Mesothelial cell of epicardium (in vitro differentiated cells): ENCODE data around the gene DCP1A. TPM values are rescaled to one million over a fixed set of nuclear protein-coding genes. Genes with fewer than 3 reads are reported as not detected.
"Not testable (repeated sequence)": the region's sequence is repeated elsewhere in the genome, so short reads cannot be mapped to it uniquely, and the experiment has no call there.

Experiments
- DNase-seq, 2 experiments: peaks; one replicate each; pipeline ENCODE4 v3.0.0; 2021; ENCODE audit warnings: low spot score in 2 of 2; ENCODE audit not compliant: unreplicated experiment in 2 of 2
- H3K27ac Mint-ChIP-seq: 2 replicates; pipeline ENCODE4 v1.8.0; 2021; ENCODE audit warnings: mixed read lengths
- H3K27me3 Mint-ChIP-seq: 2 replicates; pipeline ENCODE4 v1.8.0; 2021; ENCODE audit warnings: low read depth, mixed read lengths
- H3K36me3 Mint-ChIP-seq: 2 replicates; pipeline ENCODE4 v1.8.0; 2021; ENCODE audit warnings: mixed read lengths
- H3K4me1 Mint-ChIP-seq: 2 replicates; pipeline ENCODE4 v1.8.0; 2021; ENCODE audit warnings: mixed read lengths
- H3K4me3 Mint-ChIP-seq: 2 replicates; pipeline ENCODE4 v1.8.0; 2021; ENCODE audit warnings: mild to moderate bottlenecking, moderate library complexity, mixed read lengths
- H3K9me3 Mint-ChIP-seq: 2 replicates; pipeline ENCODE4 v1.8.0; 2021; ENCODE audit warnings: mixed read lengths
- CTCF ChIP-seq: fragments of 200-600 bp; sonication (generic); IDR thresholded peaks from one replicate; pipeline ENCODE4 v1.5.0; 2021; ENCODE audit warnings: antibody characterized with exemption; ENCODE audit not compliant: unreplicated experiment
- total RNA-seq: library from RNA; stranded (reverse); gene quantifications from 3 replicates; pipeline ENCODE4 v1.2.1, GENCODE V29; 2021

The DCP1A gene
- total RNA-seq, 1 donor from 2014 or later = 38.8 TPM

DNA sequence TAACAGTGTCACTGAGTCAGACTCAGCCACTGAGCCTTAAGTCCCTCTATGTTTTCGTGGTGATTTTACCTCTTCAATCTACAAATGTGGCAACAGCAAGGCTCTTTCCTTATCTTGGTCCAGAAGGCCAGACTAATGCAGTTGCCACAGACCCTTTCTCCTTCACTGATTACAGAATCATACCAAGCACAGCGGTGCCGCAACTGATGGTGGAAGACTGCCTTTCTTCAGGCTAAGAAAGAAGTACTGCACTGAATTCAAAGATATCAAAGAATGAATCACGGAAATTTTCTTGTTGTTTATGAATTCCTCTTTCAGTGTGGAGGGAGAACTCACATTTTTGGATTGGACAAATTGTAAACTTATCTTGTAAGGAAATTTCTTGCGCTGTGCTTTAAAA is 18.6 kb downstream of the DCP1A start:
- TF ChIP-seq CTCF = no peak
- peaks cover 33% of the 10 kb centered on the region for H3K36me3 Mint-ChIP-seq
- H3K27me3 Mint-ChIP-seq = no peaks in the 10 kb centered on the region
- H3K9me3 Mint-ChIP-seq = no peaks in the 10 kb centered on the region
- peak overlapping the region; percentile 60 for H3K27ac Mint-ChIP-seq
- H3K4me3 Mint-ChIP-seq = no peak overlapping the region
- peaks cover 6% of the 10 kb centered on the region for H3K4me1 Mint-ChIP-seq
- DNase-seq = no peak

GRCh38 chr3:53327986-53328385 is 19.4 kb downstream of the DCP1A start:
- Mint-ChIP-seq H3K4me1 (peaks cover 10% of the 10 kb centered on the region), H3K36me3 (peaks cover 35% of the 10 kb centered on the region)
- H3K9me3 Mint-ChIP-seq, DNase-seq, H3K27ac Mint-ChIP-seq, H3K4me3 Mint-ChIP-seq, H3K27me3 Mint-ChIP-seq: not testable (repeated sequence)

DNA sequence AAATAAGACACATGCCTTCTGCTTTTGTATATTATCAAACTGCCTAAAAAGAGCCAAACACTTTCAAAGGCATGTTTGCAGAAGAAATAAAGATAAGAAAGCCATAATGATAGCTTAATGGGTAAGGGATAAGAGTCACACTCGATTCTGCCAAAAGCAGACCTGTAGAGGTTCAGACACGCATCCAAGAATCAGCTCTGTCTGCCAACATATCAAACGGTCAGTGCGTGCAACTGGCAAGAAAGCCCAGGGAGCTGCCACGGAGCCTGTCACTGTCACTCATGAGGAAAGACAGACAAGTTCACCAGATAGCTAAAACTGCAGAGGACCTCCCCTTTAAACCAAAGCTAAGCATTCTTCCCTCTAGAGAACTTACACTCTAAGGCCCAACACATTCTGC is 23.2 kb downstream of the DCP1A start:
- Mint-ChIP-seq H3K27me3 (no peaks in the 10 kb centered on the region), H3K4me3 (no peak overlapping the region), H3K9me3 (no peaks in the 10 kb centered on the region), H3K27ac (peak overlapping the region; percentile 68), H3K36me3 (peaks cover 38% of the 10 kb centered on the region), H3K4me1 (peaks cover 10% of the 10 kb centered on the region)
- no peak for TF ChIP-seq CTCF
- DNase-seq = no peak

DNA sequence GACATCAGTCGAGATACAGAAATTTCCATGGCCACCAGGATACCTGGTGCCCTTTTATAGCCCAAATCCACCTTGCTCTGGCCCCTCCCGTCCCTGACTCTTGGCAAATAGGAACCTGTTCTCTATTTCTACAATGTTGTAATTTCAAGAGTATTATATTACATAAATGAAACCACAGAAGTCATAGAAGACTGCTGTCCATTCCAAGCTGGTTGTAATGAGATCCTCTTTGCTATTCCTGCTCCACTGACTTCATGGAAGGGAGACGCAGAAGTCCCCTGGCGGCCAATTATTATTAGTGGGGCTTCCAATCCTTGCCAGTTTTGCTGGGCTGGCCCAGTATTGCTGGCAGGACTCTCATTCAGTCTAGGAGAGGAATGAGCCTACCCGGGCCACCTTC is 26.6 kb downstream of the DCP1A start:
- no peak for TF ChIP-seq CTCF
- peaks cover 32% of the 10 kb centered on the region for H3K36me3 Mint-ChIP-seq
- H3K4me1 Mint-ChIP-seq = peaks cover 9% of the 10 kb centered on the region
- H3K9me3 Mint-ChIP-seq = no peaks in the 10 kb centered on the region
- no peak for DNase-seq
- no peak overlapping the region for H3K27ac Mint-ChIP-seq
- no peaks in the 10 kb centered on the region for H3K27me3 Mint-ChIP-seq
- no peak overlapping the region for H3K4me3 Mint-ChIP-seq

DNA sequence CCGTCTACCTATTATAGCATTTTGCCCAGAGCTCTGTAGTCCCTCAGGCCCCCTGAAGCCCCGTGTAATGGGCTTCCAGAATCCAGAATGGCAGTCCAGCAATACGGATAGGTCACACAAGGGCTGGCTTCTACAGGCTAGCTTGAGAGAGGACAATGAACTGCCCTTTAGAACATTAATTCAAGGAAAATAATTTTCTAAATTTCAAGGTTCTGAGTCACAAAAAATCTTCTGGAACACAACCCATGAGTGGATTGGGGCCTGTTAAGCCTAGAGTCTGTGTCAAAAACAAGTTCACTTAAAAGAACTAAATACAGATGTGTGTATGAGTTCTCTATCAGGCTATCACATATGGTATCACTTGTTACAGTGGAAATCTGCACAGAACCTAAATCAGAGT is 28.8 kb downstream of the DCP1A start:
- DNase-seq = no peak
- Mint-ChIP-seq H3K4me3 (no peak overlapping the region), H3K27ac (no peak overlapping the region), H3K27me3 (no peaks in the 10 kb centered on the region), H3K36me3 (peaks cover 29% of the 10 kb centered on the region), H3K4me1 (peaks cover 4% of the 10 kb centered on the region), H3K9me3 (no peaks in the 10 kb centered on the region)
- TF ChIP-seq CTCF = no peak

DNA sequence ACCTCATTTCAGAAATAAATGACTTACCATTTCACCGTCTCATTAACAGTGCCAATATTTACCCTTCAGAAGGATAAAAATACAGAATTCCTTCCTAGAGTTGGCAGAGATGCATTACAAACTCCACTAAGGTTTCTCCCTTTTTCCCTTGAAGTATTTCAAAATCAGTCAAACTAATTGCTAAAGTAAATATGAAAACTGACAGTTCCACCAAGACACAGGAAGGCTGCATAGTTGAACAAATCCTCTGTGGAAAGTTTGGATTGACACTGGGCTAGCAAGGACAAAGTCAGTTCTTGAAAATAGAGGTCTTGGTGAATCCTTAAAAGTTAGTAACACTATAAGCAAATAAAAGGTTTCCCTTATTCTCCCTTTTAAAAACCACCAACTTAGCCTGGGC is 34.5 kb downstream of the DCP1A start:
- H3K27me3 Mint-ChIP-seq = no peaks in the 10 kb centered on the region
- no peak overlapping the region for H3K4me3 Mint-ChIP-seq
- peaks cover 35% of the 10 kb centered on the region for H3K36me3 Mint-ChIP-seq
- no peaks in the 10 kb centered on the region for H3K4me1 Mint-ChIP-seq
- no peak overlapping the region for H3K27ac Mint-ChIP-seq
- TF ChIP-seq CTCF = no peak
- no peak for DNase-seq
- no peaks in the 10 kb centered on the region for H3K9me3 Mint-ChIP-seq
